ENCODE results near the gene MDM2.

GRCh38 chr12:68815232-68815927 lies 7.4 kb downstream of the MDM2 start:
- TF ChIP-seq ZNF652 (CRISPR knock-in tag; IDR thresholded peaks at IDR 0.05; ENCODE audit: borderline replicate concordance, low read depth), result no peak
- no peak for TF ChIP-seq SIN3B (IDR thresholded peaks at IDR 0.05; ENCODE audit: low read length)
- TF ChIP-seq TEF (CRISPR knock-in tag; IDR thresholded peaks at IDR 0.05), result no peak

Data from HepG2 (cell line).